Pancreas (tissue), 10 donors: ENCODE data around the gene CBFA2T3. TPM values are rescaled to one million over a fixed set of nuclear protein-coding genes. Genes with fewer than 3 reads are reported as not detected.

Experiments used
- ATAC-seq, 4 donors: fragments of 200-7000 bp; cut with Tn5 transposase; one replicate each; pipeline versions ENCODE4 v1.8.0 to v1.9.1; 2020; ENCODE audit warnings: mild to moderate bottlenecking in 4 of 4, moderate library complexity in 4 of 4
- DNase-seq, 6 donors: peaks; one replicate each; pipeline ENCODE4 v3.0.0-alpha.2; 2020
- FAIRE-seq: peaks from 2 replicates; lab custom pipeline; 2012; peaks lifted over from hg19 to GRCh38; lab: Jason Lieb, UNC
- H3K27ac ChIP-seq, 4 donors: fragments of 200-600 bp; sonication (generic); 1 replicate in 3 of 4; 2 replicates in 1 of 4; pipeline versions ENCODE4 v1.5.0 to v1.8.0; 2020
- H3K27me3 ChIP-seq, 4 donors: fragments of 200-600 bp; one replicate each; pipeline ENCODE4 v1.8.0; 2021
- H3K36me3 ChIP-seq, 3 donors: fragments of 200-600 bp; sonication (generic) in 1 of 3; one replicate each; pipeline versions ENCODE4 v1.5.0 to v1.8.0; 2020 to 2021
- H3K4me1 ChIP-seq, 3 donors: fragments of 200-600 bp; one replicate each; pipeline ENCODE4 v1.8.0; 2021
- H3K4me3 ChIP-seq, 4 donors: fragments of 200-600 bp; sonication (generic) in 2 of 4; one replicate each; pipeline versions ENCODE4 v1.5.0 to v1.8.0; 2020 to 2021
- H3K9me3 ChIP-seq, 4 donors: fragments of 200-600 bp; one replicate each; pipeline ENCODE4 v1.8.0; 2021
- WGBS, 2 donors: extraction: QIAGEN DNeasy Blood & Tissue Kit; methylation state at CpG; one replicate each; pipeline ENCODE4 v1.1.7; 2013; 5-methylcytosine and 5-hydroxymethylcytosine counted together
- intact Hi-C, 3 donors: fragments of 100-400 bp; cut with DNase I; formaldehyde crosslinking; loops; one replicate each; pipeline versions ENCODE4 v1.11.1 to v1.14.2; 2022
- polyA plus RNA-seq, 2 donors: library from polyadenylated mRNA; stranded (reverse); fragments of 200-250 nt; gene quantifications; one replicate each; pipeline ENCODE4 v1.2.3, GENCODE V29; 2013
- total RNA-seq, 6 donors: library from RNA; stranded (reverse); fragmentation: NEBNext Ultra II Directional in 4 of 6; extraction: Animal tissue kit (Norgen Biotek cat#: 25700) in 4 of 6; gene quantifications; one replicate each; pipeline versions ENCODE4 v1.2.1 to v1.2.4, GENCODE V29; 2021 to 2023
- TF ChIP-seq, protein P1 (sequence below), 4 donors: fragments of 200-600 bp; sonication (generic) in 3 of 4; IDR thresholded peaks; one replicate each; pipeline versions ENCODE4 v1.5.0 to v1.8.0; 2021; ENCODE audit warnings: antibody characterized with exemption in 4 of 4
- donor health status: healthy with polysubstance abuse.
- donor health status: DM: no; HTN: no; CAD: no; lungs with moderate emphysema.
- donor health status: DM: no; HTN: no; CAD: no.
- donor health status: control.
- donor health status: control.
- donor health status: Bipolar disorder and iron deficiency.
- donor health status: DM: yes; HTN: yes; CAD: no.
- donor health status: DM: no; HTN: no; CAD: no.
- donor health status: DM: no; HTN: no; CAD: no.
- donor health status: DM: yes; HTN: yes; CAD: no.

Gene CBFA2T3
- total and polyA plus RNA-seq, 8 donors, result 8.7 to 27.0 (median 21.9) TPM

DNA sequence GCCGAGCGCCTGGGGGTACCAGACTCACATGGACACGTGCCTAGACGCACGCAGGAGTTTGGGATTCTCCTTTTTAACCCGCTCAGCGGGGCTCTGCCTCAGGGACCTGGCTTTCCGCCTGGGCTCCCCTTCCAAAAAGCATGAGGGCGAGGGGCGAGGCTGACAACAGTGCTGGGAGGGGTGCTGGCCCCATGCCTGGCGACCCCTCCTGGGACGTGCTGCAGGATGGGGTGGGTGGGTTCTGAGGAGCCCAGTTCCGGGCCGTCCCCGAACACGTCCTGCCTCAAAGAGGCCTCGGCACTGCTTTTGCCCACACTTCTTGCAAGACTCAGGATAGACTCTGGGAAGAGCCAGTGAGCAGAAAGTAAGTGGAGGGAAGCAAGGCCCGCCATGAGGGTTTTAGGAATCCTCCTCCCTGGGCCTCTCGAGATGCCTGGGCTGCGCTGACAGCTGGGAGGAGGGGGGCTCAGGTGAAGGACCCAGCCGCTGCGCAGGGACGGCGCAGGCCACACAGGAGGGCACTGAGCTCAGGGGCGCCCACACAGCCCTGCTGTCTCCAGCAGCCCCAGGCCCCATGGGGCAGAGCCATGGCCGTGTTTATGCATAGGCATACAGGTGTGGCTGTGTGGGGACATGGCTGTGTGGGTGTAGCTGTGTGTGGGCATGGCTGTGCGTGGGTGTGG, 95.2 kb downstream of the CBFA2T3 start:
- H3K4me1 ChIP-seq, result no peaks in the 10 kb centered on the region
- no peak for ATAC-seq
- intact Hi-C loops, result no loop called here
- no peak for DNase-seq
- H3K27me3 ChIP-seq, result no peaks in the 10 kb centered on the region
- WGBS, 2 donors, result 89 to 95% methylated on average over 27 of the region's 27 CpGs
- no peak overlapping the region for H3K27ac ChIP-seq
- H3K9me3 ChIP-seq, result no peaks in the 10 kb centered on the region
- TF ChIP-seq, protein P1, sequence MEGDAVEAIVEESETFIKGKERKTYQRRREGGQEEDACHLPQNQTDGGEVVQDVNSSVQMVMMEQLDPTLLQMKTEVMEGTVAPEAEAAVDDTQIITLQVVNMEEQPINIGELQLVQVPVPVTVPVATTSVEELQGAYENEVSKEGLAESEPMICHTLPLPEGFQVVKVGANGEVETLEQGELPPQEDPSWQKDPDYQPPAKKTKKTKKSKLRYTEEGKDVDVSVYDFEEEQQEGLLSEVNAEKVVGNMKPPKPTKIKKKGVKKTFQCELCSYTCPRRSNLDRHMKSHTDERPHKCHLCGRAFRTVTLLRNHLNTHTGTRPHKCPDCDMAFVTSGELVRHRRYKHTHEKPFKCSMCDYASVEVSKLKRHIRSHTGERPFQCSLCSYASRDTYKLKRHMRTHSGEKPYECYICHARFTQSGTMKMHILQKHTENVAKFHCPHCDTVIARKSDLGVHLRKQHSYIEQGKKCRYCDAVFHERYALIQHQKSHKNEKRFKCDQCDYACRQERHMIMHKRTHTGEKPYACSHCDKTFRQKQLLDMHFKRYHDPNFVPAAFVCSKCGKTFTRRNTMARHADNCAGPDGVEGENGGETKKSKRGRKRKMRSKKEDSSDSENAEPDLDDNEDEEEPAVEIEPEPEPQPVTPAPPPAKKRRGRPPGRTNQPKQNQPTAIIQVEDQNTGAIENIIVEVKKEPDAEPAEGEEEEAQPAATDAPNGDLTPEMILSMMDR (IDR thresholded peaks at IDR 0.05), result no peak
- H3K36me3 ChIP-seq, result peaks cover 0 to 21% (median 0%) of the 10 kb centered on the region in 3 donors
- H3K4me3 ChIP-seq, result no peak overlapping the region
- no peak for FAIRE-seq

DNA sequence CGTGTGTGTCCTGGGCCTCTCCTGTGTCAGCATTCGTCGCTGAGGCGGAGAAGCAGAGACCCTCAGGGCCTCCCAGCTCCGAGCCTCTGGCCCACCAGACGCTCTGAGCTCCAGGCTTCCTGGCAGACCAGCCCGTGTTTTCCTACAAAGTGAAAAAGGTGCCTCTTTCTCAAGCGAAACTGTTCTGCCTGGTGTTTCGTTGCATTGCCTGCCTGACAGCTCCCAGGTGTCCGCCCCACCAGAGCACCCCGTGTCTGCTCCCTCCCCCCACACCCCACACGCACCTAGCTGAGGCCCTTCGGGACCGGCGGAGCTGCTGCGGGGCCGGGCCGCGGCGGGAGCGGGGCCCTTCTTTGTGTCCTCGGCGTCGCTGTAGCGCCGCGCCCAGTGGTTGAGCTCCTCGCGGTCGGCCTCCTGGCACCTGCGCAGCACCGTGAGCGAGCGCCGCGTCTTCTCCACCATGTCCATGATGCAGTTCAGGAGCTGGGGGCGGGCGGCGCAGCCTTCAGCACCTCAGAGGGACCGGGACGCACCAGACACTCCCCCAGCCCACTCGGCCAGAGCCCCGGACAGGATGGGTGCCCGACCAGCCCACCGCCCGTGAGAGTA, 95.9 kb downstream of the CBFA2T3 start:
- 63 to 73% methylated on average over 46 of the region's 46 CpGs for WGBS, 2 donors
- Histone ChIP-seq H3K27me3 (no peaks in the 10 kb centered on the region), H3K4me1 (no peaks in the 10 kb centered on the region), H3K4me3 (no peak overlapping the region), H3K36me3 (peaks cover 0 to 21% (median 0%) of the 10 kb centered on the region in 3 donors), H3K9me3 (no peaks in the 10 kb centered on the region), H3K27ac (no peak overlapping the region)
- ATAC-seq (peak in 2 of 4 donors; percentile 6 to 23), DNase-seq (no peak), FAIRE-seq (no peak)
- TF ChIP-seq, protein P1 (IDR thresholded peaks at IDR 0.05), result no peak
- intact Hi-C loops, result no loop called here

DNA sequence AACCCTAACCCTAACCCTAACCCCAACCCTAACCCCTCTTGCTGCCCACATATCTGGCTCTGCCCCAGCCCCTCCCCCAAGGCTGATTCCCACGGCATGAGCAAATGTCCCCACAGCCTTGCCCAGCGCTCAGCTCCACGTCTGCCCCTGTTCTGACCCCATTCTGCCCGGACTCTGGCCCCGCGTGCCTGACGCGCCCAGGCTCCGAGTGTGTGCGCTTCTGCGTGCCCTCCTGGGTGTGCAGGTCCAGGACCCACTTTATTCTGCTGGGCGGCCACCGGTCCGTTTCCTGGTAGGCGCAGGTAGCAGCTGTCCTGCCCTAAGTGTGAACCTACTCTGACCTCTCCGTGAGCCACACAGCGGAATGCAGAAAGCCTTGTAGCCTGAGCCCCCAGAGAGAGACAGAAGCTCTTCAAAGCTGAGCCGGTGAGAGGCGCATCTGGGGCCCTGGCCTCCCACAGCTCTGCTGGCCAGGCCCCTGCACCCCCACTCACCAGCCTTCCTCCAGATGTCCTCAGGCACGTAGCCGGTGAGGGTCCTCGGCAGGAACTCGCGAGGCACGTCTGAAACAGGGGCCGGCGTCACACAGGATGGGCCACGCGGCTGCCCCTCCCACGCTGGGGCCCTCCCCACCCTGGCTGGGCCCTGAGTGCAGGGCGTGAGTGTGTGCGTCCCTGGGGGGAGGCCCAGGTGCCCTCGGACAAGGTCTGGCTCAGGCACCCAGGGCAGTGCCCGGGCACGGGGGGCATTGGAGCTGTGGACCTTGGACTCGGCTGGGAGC, 96.6 kb downstream of the CBFA2T3 start:
- Histone ChIP-seq H3K36me3 (peaks cover 0 to 16% (median 0%) of the 10 kb centered on the region in 3 donors), H3K4me3 (no peak overlapping the region), H3K4me1 (no peaks in the 10 kb centered on the region), H3K27ac (no peak overlapping the region), H3K9me3 (no peaks in the 10 kb centered on the region), H3K27me3 (no peaks in the 10 kb centered on the region)
- intact Hi-C loops, result no loop called here
- DNase-seq (no peak), FAIRE-seq (no peak), ATAC-seq (peak in 1 of 4 donors; percentile 13)
- 76 to 81% methylated on average over 33 to 36 of the region's 36 CpGs for WGBS, 2 donors
- TF ChIP-seq, protein P1 (IDR thresholded peaks at IDR 0.05), result no peak

DNA sequence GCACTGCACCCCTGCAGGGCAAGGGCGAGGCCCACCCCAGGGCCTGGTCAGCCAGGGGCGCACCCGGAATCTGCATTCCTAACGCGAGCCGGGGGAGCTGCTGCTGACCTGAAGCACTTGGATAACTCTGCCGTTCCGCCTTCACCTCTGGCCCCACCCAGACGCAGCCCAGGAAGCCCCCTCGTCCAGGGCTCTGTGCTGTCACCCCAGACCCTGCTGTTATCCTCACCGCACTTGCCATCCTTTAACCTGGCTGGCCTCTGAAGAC, 97.3 kb downstream of the CBFA2T3 start:
- intact Hi-C loops, result no loop called here
- Histone ChIP-seq H3K4me1 (no peaks in the 10 kb centered on the region), H3K9me3 (no peaks in the 10 kb centered on the region), H3K27ac (no peak overlapping the region), H3K27me3 (no peaks in the 10 kb centered on the region), H3K4me3 (no peak overlapping the region), H3K36me3 (peaks cover 0 to 16% (median 0%) of the 10 kb centered on the region in 3 donors)
- no peak for FAIRE-seq
- 84 to 88% methylated on average over 11 of the region's 11 CpGs for WGBS, 2 donors
- no peak for DNase-seq
- no peak for ATAC-seq
- TF ChIP-seq, protein P1 (IDR thresholded peaks at IDR 0.05), result no peak
